OCI-LY3 (cell line): ENCODE measurements around the gene SELENBP1.
"Not testable (repeated sequence)": the region's sequence is repeated elsewhere in the genome, so short reads cannot be mapped to it uniquely, and the experiment has no call there.

ENCODE experiments used
- H2AFZ ChIP-seq: fragments of 200-600, 300-600 bp; shearing (Covaris generic); 2 replicates; pipeline ENCODE4 v1.6.0; 2014; ENCODE audit warnings: antibody characterized with exemption, low read depth, low read length
- H3K27ac ChIP-seq: fragments of 200-600, 300-600 bp; sonication (generic); 2 replicates; pipeline ENCODE4 v1.5.1; 2014; ENCODE audit warnings: mild to moderate bottlenecking, low read length, moderate library complexity, mixed read lengths
- H3K27me3 ChIP-seq: fragments of 200-600, 300-600 bp; sonication (generic); 2 replicates; pipeline ENCODE4 v1.6.1; 2014; ENCODE audit warnings: low read depth, low read length, mixed read lengths
- H3K36me3 ChIP-seq: fragments of 200-600, 300-600 bp; sonication (generic); replicated peaks from 2 replicates; pipeline ENCODE3; 2014; ENCODE audit warnings: low read depth, low read length, mixed read lengths
- H3K4me1 ChIP-seq: fragments of 300-600, 200-600 bp; sonication (generic); 2 replicates; pipeline ENCODE4 v1.6.1; 2014; ENCODE audit warnings: low read length, mixed read lengths
- H3K4me2 ChIP-seq: fragments of 200-600, 300-600 bp; sonication (generic); 2 replicates; pipeline ENCODE4 v1.6.1; 2014; ENCODE audit warnings: low read length, mixed read lengths
- H3K4me3 ChIP-seq: fragments of 300-600, 200-600 bp; sonication (generic); 2 replicates; pipeline ENCODE4 v1.5.1; 2014; ENCODE audit warnings: antibody characterized with exemption, mild to moderate bottlenecking, low read length, moderate library complexity
- H3K79me2 ChIP-seq: fragments of 300-600, 200-600 bp; shearing (Covaris generic); 2 replicates; pipeline ENCODE4 v1.6.1; 2014; ENCODE audit warnings: mild to moderate bottlenecking, low read length, mixed read lengths
- H3K9ac ChIP-seq: fragments of 300-600, 200-600 bp; shearing (Covaris generic); 2 replicates; pipeline ENCODE4 v1.6.0; 2014; ENCODE audit warnings: mild to moderate bottlenecking, low read length, moderate library complexity
- H3K9me3 ChIP-seq: fragments of 200-600, 300-600 bp; shearing (Covaris generic); 2 replicates; pipeline ENCODE4 v1.6.1; 2014; ENCODE audit warnings: low read length, mixed read lengths; ENCODE audit not compliant: insufficient read depth
- H4K20me1 ChIP-seq: fragments of 200-600, 300-600 bp; sonication (generic); 2 replicates; pipeline ENCODE4 v1.6.1; 2016; ENCODE audit warnings: low read length, mixed read lengths; ENCODE audit not compliant: insufficient read depth
- EZH2phosphoT487 ChIP-seq: fragments of 200-600 bp; shearing (Covaris generic); IDR thresholded peaks from 2 replicates; pipeline ENCODE4 v1.6.1; 2018; ENCODE audit warnings: antibody characterized with exemption, mixed run types, low read depth
- TF ChIP-seq, protein P1 (sequence below): fragments of 200-600, 300-600 bp; sonication (generic); IDR thresholded peaks from 2 replicates; pipeline ENCODE4 v1.5.1; 2014; ENCODE audit warnings: antibody characterized with exemption, low read length, low read depth

Gene SELENBP1

DNA sequence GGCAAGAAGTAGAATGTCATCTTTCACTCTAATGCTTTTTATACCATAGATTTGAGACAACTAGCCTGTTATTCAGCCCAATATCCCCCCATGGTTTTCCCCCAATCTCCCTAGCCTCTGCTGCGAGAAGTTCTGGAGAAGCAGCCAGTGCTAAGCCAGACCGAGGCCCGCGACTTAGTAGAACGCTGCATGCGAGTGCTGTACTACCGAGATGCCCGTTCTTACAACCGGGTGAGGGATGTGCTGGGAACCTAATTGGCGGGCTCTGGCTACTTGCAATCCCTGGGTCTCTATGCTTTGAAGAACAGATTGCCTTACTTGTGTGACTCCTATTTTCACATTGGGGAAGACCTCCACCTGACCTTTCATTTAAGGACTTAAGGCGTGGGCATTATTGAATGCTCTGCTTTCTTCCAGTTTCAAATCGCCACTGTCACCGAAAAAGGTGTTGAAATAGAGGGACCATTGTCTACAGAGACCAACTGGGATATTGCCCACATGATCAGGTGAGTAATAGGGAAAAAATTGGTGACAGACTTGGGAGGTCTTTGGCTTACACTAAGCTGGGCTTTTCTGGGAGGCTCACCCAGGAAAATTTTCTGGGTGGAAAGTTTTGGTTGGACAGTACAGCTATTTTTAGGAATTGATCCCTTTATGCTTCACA lies 28.8 kb upstream of the SELENBP1 start:
- peaks cover 16% of the 10 kb centered on the region for H3K4me1 ChIP-seq
- H3K27me3 ChIP-seq, result no peaks in the 10 kb centered on the region
- no peaks in the 10 kb centered on the region for H3K9me3 ChIP-seq
- H3K27ac ChIP-seq, result no peak overlapping the region
- no peak overlapping the region for H2AFZ ChIP-seq
- peaks cover 30% of the 10 kb centered on the region for H3K79me2 ChIP-seq
- no peak overlapping the region for H3K4me2 ChIP-seq
- TF ChIP-seq, protein P1, sequence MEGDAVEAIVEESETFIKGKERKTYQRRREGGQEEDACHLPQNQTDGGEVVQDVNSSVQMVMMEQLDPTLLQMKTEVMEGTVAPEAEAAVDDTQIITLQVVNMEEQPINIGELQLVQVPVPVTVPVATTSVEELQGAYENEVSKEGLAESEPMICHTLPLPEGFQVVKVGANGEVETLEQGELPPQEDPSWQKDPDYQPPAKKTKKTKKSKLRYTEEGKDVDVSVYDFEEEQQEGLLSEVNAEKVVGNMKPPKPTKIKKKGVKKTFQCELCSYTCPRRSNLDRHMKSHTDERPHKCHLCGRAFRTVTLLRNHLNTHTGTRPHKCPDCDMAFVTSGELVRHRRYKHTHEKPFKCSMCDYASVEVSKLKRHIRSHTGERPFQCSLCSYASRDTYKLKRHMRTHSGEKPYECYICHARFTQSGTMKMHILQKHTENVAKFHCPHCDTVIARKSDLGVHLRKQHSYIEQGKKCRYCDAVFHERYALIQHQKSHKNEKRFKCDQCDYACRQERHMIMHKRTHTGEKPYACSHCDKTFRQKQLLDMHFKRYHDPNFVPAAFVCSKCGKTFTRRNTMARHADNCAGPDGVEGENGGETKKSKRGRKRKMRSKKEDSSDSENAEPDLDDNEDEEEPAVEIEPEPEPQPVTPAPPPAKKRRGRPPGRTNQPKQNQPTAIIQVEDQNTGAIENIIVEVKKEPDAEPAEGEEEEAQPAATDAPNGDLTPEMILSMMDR, result no peak
- no peak for TF ChIP-seq EZH2phosphoT487
- no peak overlapping the region for H3K9ac ChIP-seq
- peaks cover 57% of the 10 kb centered on the region for H3K36me3 ChIP-seq
- H4K20me1 ChIP-seq, result peaks cover 3% of the 10 kb centered on the region; the same call in 1 of the 2 replicates
- H3K4me3 ChIP-seq, result no peak overlapping the region

DNA sequence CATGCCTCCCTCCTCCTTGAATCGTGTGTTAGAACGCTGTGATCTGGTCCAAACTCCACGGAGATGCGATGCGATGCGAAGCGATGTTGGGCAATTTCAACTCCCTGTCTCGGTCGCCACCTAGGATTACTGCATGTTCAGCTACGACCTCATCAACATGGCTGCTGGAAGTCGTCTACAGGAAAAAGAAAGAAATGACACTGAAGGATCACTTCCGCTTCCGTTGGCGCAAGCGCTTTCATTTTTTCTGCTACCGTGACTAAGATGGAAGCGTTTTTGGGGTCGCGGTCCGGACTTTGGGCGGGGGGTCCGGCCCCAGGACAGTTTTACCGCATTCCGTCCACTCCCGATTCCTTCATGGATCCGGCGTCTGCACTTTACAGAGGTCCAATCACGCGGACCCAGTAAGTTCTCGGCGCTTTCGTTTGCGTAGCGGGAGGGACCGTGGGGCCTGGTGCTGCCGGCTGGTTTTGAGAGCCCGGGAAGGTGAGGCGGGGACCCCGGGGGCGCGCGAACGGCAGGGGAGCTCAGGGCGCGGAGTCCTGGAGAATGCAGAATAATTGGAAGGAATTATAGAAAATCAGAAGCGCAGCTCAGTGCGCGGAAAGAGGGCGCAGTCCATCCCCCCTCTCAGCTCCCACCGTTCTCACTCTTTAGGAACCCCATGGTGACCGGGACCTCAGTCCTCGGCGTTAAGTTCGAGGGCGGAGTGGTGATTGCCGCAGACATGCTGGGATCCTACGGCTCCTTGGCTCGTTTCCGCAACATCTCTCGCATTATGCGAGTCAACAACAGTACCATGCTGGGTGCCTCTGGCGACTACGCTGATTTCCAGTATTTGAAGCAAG lies 27.0 kb upstream of the SELENBP1 start, which contains the start of gene PSMB4:
Gene PSMB4, plus strand, starts transcription at position 250 of the 848 bp plus-strand sequence. Its CDS starts 15 bp downstream, at position 265.
- Histone ChIP-seq H3K4me1 (peaks cover 16% of the 10 kb centered on the region), H3K4me2 (peak within 1 kb of the TSS; percentile 79), H3K4me3 (peak within 1 kb of the TSS; percentile 91), H3K9me3 (no peaks in the 10 kb centered on the region), H3K79me2 (peaks cover 30% of the 10 kb centered on the region), H3K9ac (peak within 1 kb of the TSS; percentile 87), H3K36me3 (peaks cover 41% of the 10 kb centered on the region), H2AFZ (peak within 1 kb of the TSS; percentile 60; the same call in 1 of the 2 replicates), H4K20me1 (peaks cover 3% of the 10 kb centered on the region; the same call in 1 of the 2 replicates), H3K27me3 (no peaks in the 10 kb centered on the region), H3K27ac (peak within 1 kb of the TSS; percentile 55)
- TF ChIP-seq, protein P1, result peak; percentile 63
- TF ChIP-seq EZH2phosphoT487, result no peak

DNA sequence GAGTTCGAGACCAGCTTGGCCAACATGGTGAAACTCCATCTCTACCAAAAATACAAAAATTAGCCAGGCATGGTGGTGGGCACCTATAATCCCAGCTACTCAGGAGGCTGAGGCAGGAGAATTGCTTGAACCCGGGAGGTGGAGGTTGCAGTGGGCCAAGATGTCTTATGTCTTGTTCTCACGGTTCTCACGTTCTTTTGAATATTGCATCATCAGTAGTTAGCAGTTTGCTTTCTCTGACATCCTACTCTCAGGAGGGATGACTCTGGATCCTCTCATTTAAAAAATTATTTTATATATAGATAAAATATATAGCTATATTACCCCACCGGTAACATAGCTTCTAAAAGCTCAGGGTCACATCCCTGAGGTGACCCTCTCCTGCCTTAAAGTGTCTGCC lies 23.8 kb upstream of the SELENBP1 start:
- H3K27ac ChIP-seq, H3K9ac ChIP-seq, H3K9me3 ChIP-seq, H4K20me1 ChIP-seq, H3K27me3 ChIP-seq, H3K4me3 ChIP-seq, H2AFZ ChIP-seq, H3K4me2 ChIP-seq: not testable (repeated sequence)
- Histone ChIP-seq H3K4me1 (peaks cover 16% of the 10 kb centered on the region), H3K36me3 (peaks cover 14% of the 10 kb centered on the region), H3K79me2 (peaks cover 20% of the 10 kb centered on the region)

DNA sequence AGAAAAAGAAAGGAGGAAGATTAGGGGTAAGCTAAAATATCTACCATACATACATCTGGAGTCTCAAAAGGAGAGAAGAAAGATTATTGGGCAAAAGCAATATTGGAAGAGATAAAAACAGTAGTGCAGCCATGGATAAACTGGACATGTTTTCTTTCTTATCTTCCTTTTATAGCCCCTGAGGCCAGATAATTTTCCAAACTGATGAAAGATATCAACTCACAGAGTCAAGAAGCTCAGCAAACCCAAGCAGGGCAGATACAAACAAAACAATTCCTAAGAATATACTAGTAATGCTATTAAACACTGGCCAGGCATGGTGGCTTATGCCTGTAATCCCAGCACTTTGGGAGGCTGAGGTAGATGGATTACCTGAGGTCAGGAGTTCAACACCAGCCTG lies 21.1 kb upstream of the SELENBP1 start:
- 0 out of 2 replicates have a peak, but pooled peaks cover 3% of the 10 kb centered on the region for H3K27me3 ChIP-seq
- no peak overlapping the region for H3K9ac ChIP-seq
- no peak overlapping the region for H3K4me2 ChIP-seq
- H3K4me3 ChIP-seq, result no peak overlapping the region
- no peak overlapping the region for H3K27ac ChIP-seq
- H4K20me1 ChIP-seq, result no peaks in the 10 kb centered on the region
- no peaks in the 10 kb centered on the region for H3K9me3 ChIP-seq
- H3K79me2 ChIP-seq, result no peaks in the 10 kb centered on the region
- H3K4me1 ChIP-seq, result peaks cover 5% of the 10 kb centered on the region
- H2AFZ ChIP-seq, result no peak overlapping the region
- H3K36me3 ChIP-seq, result no peaks in the 10 kb centered on the region
- no peak for TF ChIP-seq EZH2phosphoT487
- TF ChIP-seq, protein P1, result no peak
